Tibial nerve (tissue), 4 donors: ENCODE measurements around the gene TMIGD3.

Experiments
- CTCF ChIP-seq, 5 experiments: fragments of 200-600 bp in 3 of 5; fragments of 450-650 bp in 2 of 5; sonication (generic) in 3 of 5; IDR thresholded peaks; one replicate each; pipeline ENCODE4 v1.5.1; 2016 to 2019; ENCODE audit warnings: antibody characterized with exemption in 5 of 5, mild to moderate bottlenecking in 3 of 5, moderate library complexity in 2 of 5
- EP300 ChIP-seq, 2 donors: sonication (generic); formaldehyde crosslinking; IDR thresholded peaks; one replicate each; pipeline ENCODE4 v1.6.1; 2017; ENCODE audit warnings: antibody characterized with exemption in 2 of 2, mild to moderate bottlenecking in 1 of 2
- POLR2A ChIP-seq, 2 donors: fragments of 450-650 bp; IDR thresholded peaks; one replicate each; pipeline ENCODE4 v1.6.1; 2017; ENCODE audit warnings: antibody characterized with exemption in 2 of 2, mild to moderate bottlenecking in 2 of 2, moderate library complexity in 2 of 2

GRCh38 chr1:111507411-111508201, 4.2 kb upstream of the TMIGD3 start:
- TF ChIP-seq CTCF (IDR thresholded peaks at IDR 0.05) = no peak
- TF ChIP-seq POLR2A (IDR thresholded peaks at IDR 0.05) = peak; percentile 6 to 29
- TF ChIP-seq EP300 (IDR thresholded peaks at IDR 0.05) = peak in 1 of 2 donors; percentile 30
